DOHH2 (cell line): Measurements from ENCODE around the gene PDGFC.

Experiments used
- EZH2phosphoT487 ChIP-seq: fragments of 200-600 bp; sonication (generic); IDR thresholded peaks from 2 replicates; pipeline ENCODE4 v1.6.1; 2017; ENCODE audit warnings: borderline replicate concordance, mild to moderate bottlenecking, antibody characterized with exemption, low read length, moderate library complexity, mixed read lengths
- TF ChIP-seq, protein P1 (sequence below): fragments of 200-600 bp; sonication (generic); IDR thresholded peaks from one replicate; pipeline ENCODE4 v1.5.1; 2014; ENCODE audit warnings: antibody characterized with exemption, mild to moderate bottlenecking, low read depth, low read length; ENCODE audit not compliant: poor library complexity, severe bottlenecking

DNA sequence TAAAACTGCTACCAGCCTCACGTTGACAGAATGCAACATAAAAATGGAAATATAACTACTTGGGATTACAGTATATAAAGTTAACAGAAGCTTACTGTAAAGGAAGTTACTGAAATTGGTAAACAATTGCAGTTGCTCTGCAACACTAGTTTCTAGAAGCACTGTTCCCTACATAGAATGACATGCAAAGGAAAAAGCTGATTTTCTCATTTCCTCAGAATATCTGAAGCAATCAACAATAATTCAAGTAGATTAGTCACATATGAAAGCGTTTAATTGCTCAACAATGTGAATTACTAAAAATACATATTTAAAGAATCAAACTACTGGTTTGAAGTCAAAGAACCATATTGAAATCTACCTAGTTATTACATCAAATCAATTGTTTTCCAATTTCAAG is 31.8 kb downstream of the PDGFC start:
- TF ChIP-seq, protein P1, sequence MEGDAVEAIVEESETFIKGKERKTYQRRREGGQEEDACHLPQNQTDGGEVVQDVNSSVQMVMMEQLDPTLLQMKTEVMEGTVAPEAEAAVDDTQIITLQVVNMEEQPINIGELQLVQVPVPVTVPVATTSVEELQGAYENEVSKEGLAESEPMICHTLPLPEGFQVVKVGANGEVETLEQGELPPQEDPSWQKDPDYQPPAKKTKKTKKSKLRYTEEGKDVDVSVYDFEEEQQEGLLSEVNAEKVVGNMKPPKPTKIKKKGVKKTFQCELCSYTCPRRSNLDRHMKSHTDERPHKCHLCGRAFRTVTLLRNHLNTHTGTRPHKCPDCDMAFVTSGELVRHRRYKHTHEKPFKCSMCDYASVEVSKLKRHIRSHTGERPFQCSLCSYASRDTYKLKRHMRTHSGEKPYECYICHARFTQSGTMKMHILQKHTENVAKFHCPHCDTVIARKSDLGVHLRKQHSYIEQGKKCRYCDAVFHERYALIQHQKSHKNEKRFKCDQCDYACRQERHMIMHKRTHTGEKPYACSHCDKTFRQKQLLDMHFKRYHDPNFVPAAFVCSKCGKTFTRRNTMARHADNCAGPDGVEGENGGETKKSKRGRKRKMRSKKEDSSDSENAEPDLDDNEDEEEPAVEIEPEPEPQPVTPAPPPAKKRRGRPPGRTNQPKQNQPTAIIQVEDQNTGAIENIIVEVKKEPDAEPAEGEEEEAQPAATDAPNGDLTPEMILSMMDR: no peak
- no peak for TF ChIP-seq EZH2phosphoT487
